ENCODE data around the gene IKZF1.

Gene IKZF1

DNA sequence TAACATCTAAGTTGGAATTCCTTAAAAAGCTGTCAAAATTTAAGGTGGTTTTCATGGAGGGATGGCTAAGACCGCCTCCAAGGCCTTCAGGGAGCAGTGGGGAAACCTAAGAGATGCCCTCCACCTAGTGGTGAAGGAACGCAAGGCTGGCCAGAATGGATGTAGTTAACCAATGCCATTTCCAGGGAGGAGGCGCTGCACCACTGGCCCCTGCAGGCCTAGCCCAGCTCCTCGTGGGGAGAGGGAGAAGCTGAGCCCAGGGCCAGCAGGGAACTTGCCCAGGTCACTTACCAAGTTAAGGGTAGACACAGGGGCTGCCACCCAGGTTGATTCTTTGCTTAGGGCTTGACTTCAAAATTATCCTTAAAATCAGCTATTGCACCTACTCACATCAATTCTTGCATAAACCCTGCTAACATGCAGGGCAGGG, 113.6 kb downstream of the IKZF1 start:
- Histone ChIP-seq H4K20me1 (ENCODE audit: insufficient read depth) (no peaks in the 10 kb centered on the region; the same call in 1 of the 2 replicates), H3K27me3 (ENCODE audit: insufficient read depth, low read depth) (no peaks in the 10 kb centered on the region), H3K27ac (no peak overlapping the region), H3K36me3 (ENCODE audit: insufficient read depth) (no peaks in the 10 kb centered on the region), H2AFZ (ENCODE audit: low read depth) (no peak overlapping the region), H3K9ac (no peak overlapping the region), H3K4me3 (IDR thresholded peaks at IDR 0.05; ENCODE audit: insufficient read depth, low read depth, low read length) (no peak overlapping the region), H3K4me1 (ENCODE audit: low read depth, poor library complexity, severe bottlenecking) (peaks cover 6% of the 10 kb centered on the region), H3K4me2 (no peak overlapping the region), H3K79me2 (ENCODE audit: insufficient read depth, low read depth) (no peaks in the 10 kb centered on the region)
- TF ChIP-seq, protein P1, sequence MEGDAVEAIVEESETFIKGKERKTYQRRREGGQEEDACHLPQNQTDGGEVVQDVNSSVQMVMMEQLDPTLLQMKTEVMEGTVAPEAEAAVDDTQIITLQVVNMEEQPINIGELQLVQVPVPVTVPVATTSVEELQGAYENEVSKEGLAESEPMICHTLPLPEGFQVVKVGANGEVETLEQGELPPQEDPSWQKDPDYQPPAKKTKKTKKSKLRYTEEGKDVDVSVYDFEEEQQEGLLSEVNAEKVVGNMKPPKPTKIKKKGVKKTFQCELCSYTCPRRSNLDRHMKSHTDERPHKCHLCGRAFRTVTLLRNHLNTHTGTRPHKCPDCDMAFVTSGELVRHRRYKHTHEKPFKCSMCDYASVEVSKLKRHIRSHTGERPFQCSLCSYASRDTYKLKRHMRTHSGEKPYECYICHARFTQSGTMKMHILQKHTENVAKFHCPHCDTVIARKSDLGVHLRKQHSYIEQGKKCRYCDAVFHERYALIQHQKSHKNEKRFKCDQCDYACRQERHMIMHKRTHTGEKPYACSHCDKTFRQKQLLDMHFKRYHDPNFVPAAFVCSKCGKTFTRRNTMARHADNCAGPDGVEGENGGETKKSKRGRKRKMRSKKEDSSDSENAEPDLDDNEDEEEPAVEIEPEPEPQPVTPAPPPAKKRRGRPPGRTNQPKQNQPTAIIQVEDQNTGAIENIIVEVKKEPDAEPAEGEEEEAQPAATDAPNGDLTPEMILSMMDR (conservative IDR thresholded peaks at IDR 0.05; ENCODE audit: low read depth, low read length): peak; percentile 93

GRCh38 chr7:50418526-50419290, 114.2 kb downstream of the IKZF1 start:
- Histone ChIP-seq H3K4me2 (no peak overlapping the region), H3K27ac (no peak overlapping the region), H3K4me3 (IDR thresholded peaks at IDR 0.05; ENCODE audit: insufficient read depth, low read depth, low read length) (no peak overlapping the region), H4K20me1 (ENCODE audit: insufficient read depth) (no peaks in the 10 kb centered on the region; the same call in 1 of the 2 replicates), H3K27me3 (ENCODE audit: insufficient read depth, low read depth) (no peaks in the 10 kb centered on the region), H3K9ac (no peak overlapping the region), H3K4me1 (ENCODE audit: low read depth, poor library complexity, severe bottlenecking) (peaks cover 6% of the 10 kb centered on the region), H3K36me3 (ENCODE audit: insufficient read depth) (no peaks in the 10 kb centered on the region), H2AFZ (ENCODE audit: low read depth) (no peak overlapping the region), H3K79me2 (ENCODE audit: insufficient read depth, low read depth) (no peaks in the 10 kb centered on the region)
- TF ChIP-seq, protein P1 (conservative IDR thresholded peaks at IDR 0.05; ENCODE audit: low read depth, low read length): no peak

DNA sequence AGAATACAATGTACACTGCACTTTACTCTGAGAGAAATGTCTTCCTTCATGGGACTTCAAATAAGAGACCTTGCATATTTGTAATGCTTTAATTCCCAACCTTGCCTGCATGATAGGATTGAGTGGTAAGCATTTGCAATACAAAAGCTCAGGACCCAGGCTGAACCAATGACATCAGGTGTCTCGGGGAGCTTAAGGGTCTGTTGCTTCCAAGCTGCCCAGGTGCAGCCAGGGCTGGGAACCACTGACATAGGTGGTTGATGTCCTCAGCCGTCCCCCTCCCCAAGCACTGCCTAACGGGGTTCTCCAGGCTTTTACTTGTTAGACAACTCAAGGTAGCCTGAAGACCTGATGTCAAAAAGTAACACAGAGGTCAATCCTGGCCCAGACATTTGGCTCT, 116.5 kb downstream of the IKZF1 start:
- no peak overlapping the region for H3K4me2 ChIP-seq
- H3K36me3 ChIP-seq (ENCODE audit: insufficient read depth): no peaks in the 10 kb centered on the region
- H3K27me3 ChIP-seq (ENCODE audit: insufficient read depth, low read depth): no peaks in the 10 kb centered on the region
- no peak overlapping the region for H3K9ac ChIP-seq
- no peak overlapping the region for H3K4me3 ChIP-seq (IDR thresholded peaks at IDR 0.05; ENCODE audit: insufficient read depth, low read depth, low read length)
- H3K79me2 ChIP-seq (ENCODE audit: insufficient read depth, low read depth): no peaks in the 10 kb centered on the region
- peaks cover 3% of the 10 kb centered on the region for H3K4me1 ChIP-seq (ENCODE audit: low read depth, poor library complexity, severe bottlenecking)
- no peak overlapping the region for H2AFZ ChIP-seq (ENCODE audit: low read depth)
- no peak overlapping the region for H3K27ac ChIP-seq
- TF ChIP-seq, protein P1 (conservative IDR thresholded peaks at IDR 0.05; ENCODE audit: low read depth, low read length): no peak
- no peaks in the 10 kb centered on the region; the same call in 1 of the 2 replicates for H4K20me1 ChIP-seq (ENCODE audit: insufficient read depth)

- H3K79me2 ChIP-seq (ENCODE audit: insufficient read depth, low read depth): no peaks in the 10 kb centered on the region
- H3K4me2 ChIP-seq: no peak overlapping the region
- no peak overlapping the region for H3K9ac ChIP-seq
- no peaks in the 10 kb centered on the region for H3K36me3 ChIP-seq (ENCODE audit: insufficient read depth)
- H4K20me1 ChIP-seq (ENCODE audit: insufficient read depth): no peaks in the 10 kb centered on the region
- H3K4me3 ChIP-seq (IDR thresholded peaks at IDR 0.05; ENCODE audit: insufficient read depth, low read depth, low read length): no peak overlapping the region
- TF ChIP-seq, protein P1 (conservative IDR thresholded peaks at IDR 0.05; ENCODE audit: low read depth, low read length): no peak
- H3K27me3 ChIP-seq (ENCODE audit: insufficient read depth, low read depth): no peaks in the 10 kb centered on the region
- no peak overlapping the region for H3K27ac ChIP-seq
- H2AFZ ChIP-seq (ENCODE audit: low read depth): no peak overlapping the region
- no peaks in the 10 kb centered on the region for H3K4me1 ChIP-seq (ENCODE audit: low read depth, poor library complexity, severe bottlenecking)
Observed at GRCh38 chr7:50422858-50423257, 118.3 kb downstream of the IKZF1 start.
